Measurements from ENCODE around the gene ADAMTS13. TPM values are rescaled to one million over a fixed set of nuclear protein-coding genes. Genes with fewer than 3 reads are reported as not detected.
A peak's percentile ranks its signal among the peaks of the same experiment; 100 is the strongest.

ADAMTS13 gene
- total and polyA plus RNA-seq, 11 donors, result 0.64 to 5.8 (median 2.7) TPM

- H3K4me3 ChIP-seq, result no peak overlapping the region
- DNase-seq (peak in 2 of 5 donors; percentile 15 to 56), ATAC-seq (no peak)
- 91 to 94% (median 93%) methylated on average over 15 to 18 of the region's 18 CpGs for WGBS, 4 donors
- intact Hi-C loops (cut with DNase I), result loop anchor here in 6 of 10 donors (5.0 to 10.0 kb wide), 7 partner anchors 66 to 466 kb away; partner anchors contain the start of genes ADAMTS13 (in 1 of the 6), MED22 (in 1 of the 6), RPL7A (in 1 of the 6) and SURF1 (in 1 of the 6)
- peaks cover 0 to 4% (median 0%) of the 10 kb centered on the region in 9 donors for H3K27me3 ChIP-seq
- H3K4me1 ChIP-seq, result peaks cover 0 to 28% (median 17%) of the 10 kb centered on the region in 12 donors
- no peaks in the 10 kb centered on the region for H3K36me3 ChIP-seq
- TF ChIP-seq POLR2A (IDR thresholded peaks at IDR 0.05), result no peak
- TF ChIP-seq, protein P1, sequence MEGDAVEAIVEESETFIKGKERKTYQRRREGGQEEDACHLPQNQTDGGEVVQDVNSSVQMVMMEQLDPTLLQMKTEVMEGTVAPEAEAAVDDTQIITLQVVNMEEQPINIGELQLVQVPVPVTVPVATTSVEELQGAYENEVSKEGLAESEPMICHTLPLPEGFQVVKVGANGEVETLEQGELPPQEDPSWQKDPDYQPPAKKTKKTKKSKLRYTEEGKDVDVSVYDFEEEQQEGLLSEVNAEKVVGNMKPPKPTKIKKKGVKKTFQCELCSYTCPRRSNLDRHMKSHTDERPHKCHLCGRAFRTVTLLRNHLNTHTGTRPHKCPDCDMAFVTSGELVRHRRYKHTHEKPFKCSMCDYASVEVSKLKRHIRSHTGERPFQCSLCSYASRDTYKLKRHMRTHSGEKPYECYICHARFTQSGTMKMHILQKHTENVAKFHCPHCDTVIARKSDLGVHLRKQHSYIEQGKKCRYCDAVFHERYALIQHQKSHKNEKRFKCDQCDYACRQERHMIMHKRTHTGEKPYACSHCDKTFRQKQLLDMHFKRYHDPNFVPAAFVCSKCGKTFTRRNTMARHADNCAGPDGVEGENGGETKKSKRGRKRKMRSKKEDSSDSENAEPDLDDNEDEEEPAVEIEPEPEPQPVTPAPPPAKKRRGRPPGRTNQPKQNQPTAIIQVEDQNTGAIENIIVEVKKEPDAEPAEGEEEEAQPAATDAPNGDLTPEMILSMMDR (IDR thresholded peaks at IDR 0.05), result no peak
- H3K9me3 ChIP-seq, result no peaks in the 10 kb centered on the region
- H3K27ac ChIP-seq, result no peak overlapping the region
Observed at GRCh38 chr9:133488686-133489252, 66.6 kb downstream of the ADAMTS13 start.

DNA sequence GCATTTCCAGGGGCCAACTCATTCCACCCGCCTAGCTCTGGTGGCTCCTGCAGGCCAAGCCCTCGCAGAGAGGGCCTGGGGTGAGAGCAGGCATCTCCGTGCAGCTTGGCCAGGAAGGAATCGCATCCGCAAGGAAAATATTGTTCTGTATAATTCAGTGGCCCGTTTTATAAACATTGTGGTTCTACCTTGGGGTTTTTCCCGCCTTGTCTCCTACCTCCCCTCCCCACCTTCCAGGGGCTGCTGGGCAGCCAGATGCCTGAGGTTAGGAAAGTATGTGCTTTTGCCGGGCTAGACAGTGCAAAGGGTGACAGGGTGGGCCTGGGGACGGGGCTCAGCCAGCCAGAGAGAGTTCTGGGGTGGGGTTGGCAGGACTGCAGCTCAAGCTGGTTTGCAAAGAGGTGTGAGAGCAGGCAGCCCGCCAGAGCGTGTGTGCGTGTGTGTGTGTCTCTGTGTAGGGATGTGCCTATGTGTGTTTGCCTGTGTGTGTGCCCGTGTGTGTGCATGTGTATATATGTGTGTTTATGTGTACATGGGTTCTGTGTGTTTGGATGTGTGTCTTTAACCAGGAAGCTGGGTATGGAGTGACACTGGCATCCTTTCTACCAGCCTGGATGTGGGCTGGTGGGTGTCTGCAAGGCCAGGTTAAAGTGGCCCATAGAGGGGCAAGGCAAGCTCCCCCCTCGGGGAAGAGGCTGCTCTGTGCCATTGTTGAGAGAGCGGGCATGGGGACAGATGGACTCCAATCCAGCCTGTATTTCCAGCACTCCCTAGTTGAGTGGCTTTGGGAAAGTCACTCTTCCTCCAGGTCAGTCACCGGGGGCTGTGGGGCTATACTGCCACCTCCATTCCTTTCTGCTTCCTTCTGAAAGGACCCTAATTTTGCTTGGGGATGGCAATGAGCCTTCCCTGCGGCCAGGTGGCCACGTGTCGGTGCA is 67.4 kb downstream of the ADAMTS13 start:
- Histone ChIP-seq H3K4me3 (no peak overlapping the region), H3K9me3 (no peaks in the 10 kb centered on the region), H3K4me1 (peaks cover 0 to 28% (median 17%) of the 10 kb centered on the region in 12 donors), H3K27me3 (peaks cover 0 to 2% (median 0%) of the 10 kb centered on the region in 9 donors), H3K27ac (no peak overlapping the region), H3K36me3 (no peaks in the 10 kb centered on the region)
- ATAC-seq, result no peak
- 85 to 90% (median 89%) methylated on average over 19 of the region's 19 CpGs for WGBS, 4 donors
- intact Hi-C loops (cut with DNase I), result loop anchor here in 6 of 10 donors (5.0 to 10.0 kb wide), 7 partner anchors 67 to 467 kb away; partner anchors contain the start of genes ADAMTS13 (in 1 of the 6), MED22 (in 1 of the 6), RPL7A (in 1 of the 6) and SURF1 (in 1 of the 6)
- no peak for TF ChIP-seq POLR2A (IDR thresholded peaks at IDR 0.05)
- TF ChIP-seq, protein P1 (IDR thresholded peaks at IDR 0.05), result no peak
- peak in 1 of 5 donors; percentile 20 for DNase-seq

DNA sequence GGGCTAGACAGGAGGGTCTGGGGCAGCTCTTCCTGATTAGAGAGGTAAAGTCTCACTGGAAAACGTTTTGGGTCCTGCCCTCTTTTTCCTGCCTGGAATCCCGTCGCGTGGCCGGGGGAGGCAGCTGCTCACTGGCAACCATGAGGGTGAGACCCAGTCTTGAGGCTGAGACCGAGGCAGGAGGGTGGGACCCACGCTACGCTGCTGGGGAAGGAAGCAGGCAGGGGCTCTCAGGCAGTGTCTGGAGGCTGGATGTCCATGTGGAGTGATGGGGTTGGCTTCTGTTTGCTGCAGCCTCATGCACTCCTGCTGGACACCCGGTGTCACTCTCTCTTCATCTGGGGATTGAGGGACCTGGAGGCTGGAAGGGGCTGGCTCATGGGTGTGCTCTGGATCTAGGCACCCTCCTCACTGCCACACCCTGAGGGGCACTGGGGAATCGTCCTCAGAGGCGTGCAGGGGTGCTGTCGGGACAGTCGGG is 68.1 kb downstream of the ADAMTS13 start:
- Histone ChIP-seq H3K27ac (no peak overlapping the region), H3K27me3 (no peaks in the 10 kb centered on the region), H3K9me3 (no peaks in the 10 kb centered on the region), H3K4me3 (no peak overlapping the region), H3K36me3 (no peaks in the 10 kb centered on the region), H3K4me1 (peaks cover 0 to 28% (median 17%) of the 10 kb centered on the region in 12 donors)
- WGBS, 4 donors, result 53 to 70% (median 66%) methylated on average over 13 of the region's 13 CpGs
- peak in 1 of 5 donors; percentile 35 for DNase-seq
- TF ChIP-seq, protein P1 (IDR thresholded peaks at IDR 0.05), result no peak
- no peak for TF ChIP-seq POLR2A (IDR thresholded peaks at IDR 0.05)
- no peak for ATAC-seq
- intact Hi-C loops (cut with DNase I), result no loop called here

All from heart left ventricle (tissue), 16 donors.